ENCODE data around the gene KCNA10.

DNA sequence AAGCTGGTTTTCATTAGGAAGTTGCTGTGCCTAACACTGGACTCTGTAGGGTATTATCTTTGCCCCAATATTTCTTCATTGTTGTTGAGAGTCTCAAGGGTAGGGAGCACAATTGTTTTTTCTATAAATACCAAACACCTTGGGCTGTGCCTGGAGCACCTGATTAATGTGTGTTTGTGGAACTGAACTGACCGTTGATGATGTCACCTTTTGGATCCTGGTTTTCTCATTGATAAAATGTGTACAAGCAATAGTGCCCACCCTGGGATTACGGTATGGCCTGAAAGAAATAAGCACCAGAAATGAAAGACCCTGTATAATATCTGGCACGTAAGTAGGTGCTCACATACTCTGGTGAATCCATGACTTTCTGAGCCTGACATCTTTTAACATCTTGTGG lies 47.9 kb upstream of the KCNA10 start:
- TF ChIP-seq CTCF (conservative IDR thresholded peaks at IDR 0.05 in 1 of 2, IDR thresholded peaks at IDR 0.05 in 1 of 2; ENCODE audit: low read depth in 1 of 2, low read length in 2 of 2) (no peak), EZH2 (IDR thresholded peaks at IDR 0.05; ENCODE audit: low read length, missing control alignments) (no peak)
